Measurements from ENCODE around the gene LCN15.

GRCh38 chr9:136712690-136713544 is 51.4 kb downstream of the LCN15 start:
- TF ChIP-seq, protein P1, sequence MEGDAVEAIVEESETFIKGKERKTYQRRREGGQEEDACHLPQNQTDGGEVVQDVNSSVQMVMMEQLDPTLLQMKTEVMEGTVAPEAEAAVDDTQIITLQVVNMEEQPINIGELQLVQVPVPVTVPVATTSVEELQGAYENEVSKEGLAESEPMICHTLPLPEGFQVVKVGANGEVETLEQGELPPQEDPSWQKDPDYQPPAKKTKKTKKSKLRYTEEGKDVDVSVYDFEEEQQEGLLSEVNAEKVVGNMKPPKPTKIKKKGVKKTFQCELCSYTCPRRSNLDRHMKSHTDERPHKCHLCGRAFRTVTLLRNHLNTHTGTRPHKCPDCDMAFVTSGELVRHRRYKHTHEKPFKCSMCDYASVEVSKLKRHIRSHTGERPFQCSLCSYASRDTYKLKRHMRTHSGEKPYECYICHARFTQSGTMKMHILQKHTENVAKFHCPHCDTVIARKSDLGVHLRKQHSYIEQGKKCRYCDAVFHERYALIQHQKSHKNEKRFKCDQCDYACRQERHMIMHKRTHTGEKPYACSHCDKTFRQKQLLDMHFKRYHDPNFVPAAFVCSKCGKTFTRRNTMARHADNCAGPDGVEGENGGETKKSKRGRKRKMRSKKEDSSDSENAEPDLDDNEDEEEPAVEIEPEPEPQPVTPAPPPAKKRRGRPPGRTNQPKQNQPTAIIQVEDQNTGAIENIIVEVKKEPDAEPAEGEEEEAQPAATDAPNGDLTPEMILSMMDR (IDR thresholded peaks at IDR 0.05), result no peak
- no peak for TF ChIP-seq POLR2A (IDR thresholded peaks at IDR 0.05)

All from heart left ventricle (tissue), 13 donors.